ENCODE measurements around the gene SLK.

Gene SLK

GRCh38 chr10:103947799-103948516 is 19.0 kb upstream of the SLK start:
- Histone ChIP-seq H3K4me1 (ENCODE audit: insufficient read depth, low read length) (no peaks in the 10 kb centered on the region), H3K27me3 (ENCODE audit: control insufficient read depth in 1 of 2, insufficient read depth in 2 of 2, low read length in 2 of 2) (no peaks in the 10 kb centered on the region), H3K36me3 (ENCODE audit: insufficient read depth, low read length) (no peaks in the 10 kb centered on the region), H3K27ac (ENCODE audit: low read depth, low read length) (no peak overlapping the region), H3K9ac (ENCODE audit: low read length) (no peak overlapping the region), H3K4me3 (ENCODE audit: low read depth in 1 of 2, low read length in 2 of 2) (no peak overlapping the region), H3K9me3 (ENCODE audit: low read length) (no peaks in the 10 kb centered on the region)

- Histone ChIP-seq H3K4me3 (ENCODE audit: low read depth in 1 of 2, low read length in 2 of 2) (no peak overlapping the region), H3K27ac (ENCODE audit: low read depth, low read length) (no peak overlapping the region), H3K9me3 (ENCODE audit: low read length) (no peaks in the 10 kb centered on the region), H3K27me3 (ENCODE audit: control insufficient read depth in 1 of 2, insufficient read depth in 2 of 2, low read length in 2 of 2) (no peaks in the 10 kb centered on the region), H3K4me1 (ENCODE audit: insufficient read depth, low read length) (no peaks in the 10 kb centered on the region), H3K9ac (ENCODE audit: low read length) (no peak overlapping the region), H3K36me3 (ENCODE audit: insufficient read depth, low read length) (no peaks in the 10 kb centered on the region)
Measured at GRCh38 chr10:103949728-103950127, 17.2 kb upstream of the SLK start.

- Histone ChIP-seq H3K9me3 (ENCODE audit: low read length) (no peaks in the 10 kb centered on the region), H3K36me3 (ENCODE audit: insufficient read depth, low read length) (no peaks in the 10 kb centered on the region), H3K9ac (ENCODE audit: low read length) (no peak overlapping the region), H3K4me3 (ENCODE audit: low read depth in 1 of 2, low read length in 2 of 2) (no peak overlapping the region), H3K27me3 (ENCODE audit: control insufficient read depth in 1 of 2, insufficient read depth in 2 of 2, low read length in 2 of 2) (no peaks in the 10 kb centered on the region), H3K4me1 (ENCODE audit: insufficient read depth, low read length) (no peaks in the 10 kb centered on the region), H3K27ac (ENCODE audit: low read depth, low read length) (no peak overlapping the region)
Measured at GRCh38 chr10:103951183-103951582, 15.8 kb upstream of the SLK start.

- H3K36me3 ChIP-seq (ENCODE audit: insufficient read depth, low read length), result no peaks in the 10 kb centered on the region
- H3K4me3 ChIP-seq (ENCODE audit: low read depth in 1 of 2, low read length in 2 of 2), result no peak overlapping the region
- H3K9me3 ChIP-seq (ENCODE audit: low read length), result no peaks in the 10 kb centered on the region
- H3K27ac ChIP-seq (ENCODE audit: low read depth, low read length), result no peak overlapping the region
- no peaks in the 10 kb centered on the region for H3K27me3 ChIP-seq (ENCODE audit: control insufficient read depth in 1 of 2, insufficient read depth in 2 of 2, low read length in 2 of 2)
- H3K9ac ChIP-seq (ENCODE audit: low read length), result no peak overlapping the region
- H3K4me1 ChIP-seq (ENCODE audit: insufficient read depth, low read length), result no peaks in the 10 kb centered on the region
Measured at GRCh38 chr10:103951942-103952341, 15.0 kb upstream of the SLK start.

- no peak overlapping the region for H3K9ac ChIP-seq (ENCODE audit: low read length)
- no peaks in the 10 kb centered on the region for H3K4me1 ChIP-seq (ENCODE audit: insufficient read depth, low read length)
- no peaks in the 10 kb centered on the region for H3K36me3 ChIP-seq (ENCODE audit: insufficient read depth, low read length)
- no peak overlapping the region for H3K27ac ChIP-seq (ENCODE audit: low read depth, low read length)
- no peak overlapping the region for H3K4me3 ChIP-seq (ENCODE audit: low read depth in 1 of 2, low read length in 2 of 2)
- H3K9me3 ChIP-seq (ENCODE audit: low read length), result no peaks in the 10 kb centered on the region
- H3K27me3 ChIP-seq (ENCODE audit: control insufficient read depth in 1 of 2, insufficient read depth in 2 of 2, low read length in 2 of 2), result no peaks in the 10 kb centered on the region
Measured at GRCh38 chr10:103954543-103954942, 12.4 kb upstream of the SLK start.

GRCh38 chr10:103958996-103959395 is 7.9 kb upstream of the SLK start:
- Histone ChIP-seq H3K27ac (ENCODE audit: low read depth, low read length) (no peak overlapping the region), H3K4me3 (ENCODE audit: low read depth in 1 of 2, low read length in 2 of 2) (no peak overlapping the region), H3K9me3 (ENCODE audit: low read length) (no peaks in the 10 kb centered on the region), H3K27me3 (ENCODE audit: control insufficient read depth in 1 of 2, insufficient read depth in 2 of 2, low read length in 2 of 2) (no peaks in the 10 kb centered on the region), H3K4me1 (ENCODE audit: insufficient read depth, low read length) (no peaks in the 10 kb centered on the region), H3K9ac (ENCODE audit: low read length) (no peak overlapping the region), H3K36me3 (ENCODE audit: insufficient read depth, low read length) (no peaks in the 10 kb centered on the region)

GRCh38 chr10:103960103-103960502 is 6.8 kb upstream of the SLK start:
- no peak overlapping the region for H3K9ac ChIP-seq (ENCODE audit: low read length)
- no peak overlapping the region for H3K27ac ChIP-seq (ENCODE audit: low read depth, low read length)
- H3K9me3 ChIP-seq (ENCODE audit: low read length), result no peaks in the 10 kb centered on the region
- no peaks in the 10 kb centered on the region for H3K27me3 ChIP-seq (ENCODE audit: control insufficient read depth in 1 of 2, insufficient read depth in 2 of 2, low read length in 2 of 2)
- no peaks in the 10 kb centered on the region for H3K4me1 ChIP-seq (ENCODE audit: insufficient read depth, low read length)
- H3K4me3 ChIP-seq (ENCODE audit: low read depth in 1 of 2, low read length in 2 of 2), result no peak overlapping the region
- H3K36me3 ChIP-seq (ENCODE audit: insufficient read depth, low read length), result no peaks in the 10 kb centered on the region

GRCh38 chr10:103967448-103968071 is 620 bp downstream of the SLK start:
- peak overlapping the region; percentile 94 for H3K9ac ChIP-seq (ENCODE audit: low read length)
- peak overlapping the region; percentile 47 to 99 for H3K4me3 ChIP-seq (ENCODE audit: low read depth in 1 of 2, low read length in 2 of 2)
- H3K27me3 ChIP-seq (ENCODE audit: control insufficient read depth in 1 of 2, insufficient read depth in 2 of 2, low read length in 2 of 2), result no peaks in the 10 kb centered on the region
- no peaks in the 10 kb centered on the region for H3K36me3 ChIP-seq (ENCODE audit: insufficient read depth, low read length)
- peak overlapping the region; percentile 84 for H3K27ac ChIP-seq (ENCODE audit: low read depth, low read length)
- H3K4me1 ChIP-seq (ENCODE audit: insufficient read depth, low read length), result peaks cover 16% of the 10 kb centered on the region
- no peaks in the 10 kb centered on the region for H3K9me3 ChIP-seq (ENCODE audit: low read length)

GRCh38 chr10:103968441-103969391 is 1.8 kb downstream of the SLK start:
- no peaks in the 10 kb centered on the region for H3K36me3 ChIP-seq (ENCODE audit: insufficient read depth, low read length)
- H3K4me3 ChIP-seq (ENCODE audit: low read depth in 1 of 2, low read length in 2 of 2), result peak overlapping the region; percentile 47 to 99
- peaks cover 16% of the 10 kb centered on the region for H3K4me1 ChIP-seq (ENCODE audit: insufficient read depth, low read length)
- H3K9me3 ChIP-seq (ENCODE audit: low read length), result no peaks in the 10 kb centered on the region
- no peaks in the 10 kb centered on the region for H3K27me3 ChIP-seq (ENCODE audit: control insufficient read depth in 1 of 2, insufficient read depth in 2 of 2, low read length in 2 of 2)
- H3K27ac ChIP-seq (ENCODE audit: low read depth, low read length), result peak overlapping the region; percentile 14
- H3K9ac ChIP-seq (ENCODE audit: low read length), result peak overlapping the region; percentile 94

- Histone ChIP-seq H3K27ac (ENCODE audit: low read depth, low read length) (no peak overlapping the region), H3K4me1 (ENCODE audit: insufficient read depth, low read length) (peaks cover 16% of the 10 kb centered on the region), H3K36me3 (ENCODE audit: insufficient read depth, low read length) (no peaks in the 10 kb centered on the region), H3K27me3 (ENCODE audit: control insufficient read depth in 1 of 2, insufficient read depth in 2 of 2, low read length in 2 of 2) (no peaks in the 10 kb centered on the region), H3K9ac (ENCODE audit: low read length) (peak overlapping the region; percentile 46), H3K9me3 (ENCODE audit: low read length) (no peaks in the 10 kb centered on the region), H3K4me3 (ENCODE audit: low read depth in 1 of 2, low read length in 2 of 2) (peak overlapping the region; percentile 15 to 99)
Measured at GRCh38 chr10:103969436-103969835, 2.5 kb downstream of the SLK start.

GRCh38 chr10:103969857-103970627 is 3.1 kb downstream of the SLK start:
- H3K4me1 ChIP-seq (ENCODE audit: insufficient read depth, low read length), result peaks cover 16% of the 10 kb centered on the region
- H3K9me3 ChIP-seq (ENCODE audit: low read length), result no peaks in the 10 kb centered on the region
- H3K9ac ChIP-seq (ENCODE audit: low read length), result peak overlapping the region; percentile 46
- no peaks in the 10 kb centered on the region for H3K36me3 ChIP-seq (ENCODE audit: insufficient read depth, low read length)
- no peak overlapping the region for H3K27ac ChIP-seq (ENCODE audit: low read depth, low read length)
- no peaks in the 10 kb centered on the region for H3K27me3 ChIP-seq (ENCODE audit: control insufficient read depth in 1 of 2, insufficient read depth in 2 of 2, low read length in 2 of 2)
- peak overlapping the region; percentile 15 to 99 for H3K4me3 ChIP-seq (ENCODE audit: low read depth in 1 of 2, low read length in 2 of 2)

All from muscle layer of colon (tissue), 2 donors.